ENCODE measurements around the gene ACOT13. TPM values are rescaled to one million over a fixed set of nuclear protein-coding genes. Genes with fewer than 3 reads are reported as not detected.
A peak's percentile ranks its signal among the peaks of the same experiment; 100 is the strongest.

Gene ACOT13
- total RNA-seq, 1 experiment from 2014 or later, result 31.4 TPM

GRCh38 chr6:24742216-24742738 lies 75.4 kb downstream of the ACOT13 start:
- Mint-ChIP-seq H3K4me1 (ENCODE audit: insufficient read depth, unreplicated experiment) (peaks cover 29% of the 10 kb centered on the region), H3K4me3 (ENCODE audit: unreplicated experiment) (peak overlapping the region; percentile 46), H3K27ac (ENCODE audit: low read depth, unreplicated experiment) (peak overlapping the region; percentile 74), H3K36me3 (ENCODE audit: insufficient read depth, unreplicated experiment) (no peaks in the 10 kb centered on the region), H3K9me3 (ENCODE audit: unreplicated experiment) (no peaks in the 10 kb centered on the region), H3K27me3 (ENCODE audit: insufficient read depth, unreplicated experiment) (no peaks in the 10 kb centered on the region)
- ChIA-PET POLR2A (interaction anchor here (0.6 to 6.4 kb wide), 19 partner anchors 9 to 291 kb away, joined by 3 to 145 read pairs (median 6); partner anchors contain the start of genes ACOT13, C6orf62, GMNN and TDP2), CTCF (interaction anchor here (0.6 to 1.4 kb wide), 8 partner anchors 12 to 473 kb away, joined by 3 to 7 read pairs (median 4); no protein-coding TSS in a partner anchor)
- TF ChIP-seq CTCF (IDR thresholded peaks at IDR 0.05; ENCODE audit: unreplicated experiment), result no peak
- no TSS peak for BruUV-seq (replicated peaks)
- intact Hi-C loops (cut with micrococcal nuclease), result no loop called here
- DNase-seq (ENCODE audit: unreplicated experiment), result no peak

- H3K27me3 Mint-ChIP-seq (ENCODE audit: insufficient read depth, unreplicated experiment), result no peaks in the 10 kb centered on the region
- intact Hi-C loops (cut with micrococcal nuclease), result loop anchor here (1.0 kb wide), 1 partner anchor 22 kb away; no protein-coding TSS in a partner anchor
- H3K4me1 Mint-ChIP-seq (ENCODE audit: insufficient read depth, unreplicated experiment), result peaks cover 29% of the 10 kb centered on the region
- peak overlapping the region; percentile 74 for H3K27ac Mint-ChIP-seq (ENCODE audit: low read depth, unreplicated experiment)
- ChIA-PET CTCF (interaction anchor here (0.8 to 1.4 kb wide), 8 partner anchors 10 to 162 kb away, joined by 3 to 9 read pairs (median 4); partner anchors contain the start of gene C6orf62), POLR2A (interaction anchor here (0.6 to 6.4 kb wide), 26 partner anchors 10 to 320 kb away, joined by 3 to 145 read pairs (median 4); partner anchors contain the start of genes ACOT13, C6orf62, GMNN and TDP2)
- DNase-seq (ENCODE audit: unreplicated experiment), result peak; percentile 94
- TF ChIP-seq CTCF (IDR thresholded peaks at IDR 0.05; ENCODE audit: unreplicated experiment), result no peak
- H3K4me3 Mint-ChIP-seq (ENCODE audit: unreplicated experiment), result peak overlapping the region; percentile 46
- TSS peak; percentile 87 for BruUV-seq (replicated peaks)
- H3K36me3 Mint-ChIP-seq (ENCODE audit: insufficient read depth, unreplicated experiment), result no peaks in the 10 kb centered on the region
- H3K9me3 Mint-ChIP-seq (ENCODE audit: unreplicated experiment), result no peaks in the 10 kb centered on the region
Measured at GRCh38 chr6:24743265-24743943, 76.5 kb downstream of the ACOT13 start.

GRCh38 chr6:24743944-24744335 lies 77.1 kb downstream of the ACOT13 start:
- Mint-ChIP-seq H3K27ac (ENCODE audit: low read depth, unreplicated experiment) (peak overlapping the region; percentile 74), H3K4me1 (ENCODE audit: insufficient read depth, unreplicated experiment) (peaks cover 29% of the 10 kb centered on the region), H3K4me3 (ENCODE audit: unreplicated experiment) (peak overlapping the region; percentile 46), H3K36me3 (ENCODE audit: insufficient read depth, unreplicated experiment) (no peaks in the 10 kb centered on the region), H3K9me3 (ENCODE audit: unreplicated experiment) (no peaks in the 10 kb centered on the region), H3K27me3 (ENCODE audit: insufficient read depth, unreplicated experiment) (no peaks in the 10 kb centered on the region)
- POLR2A ChIA-PET, result interaction anchor here (0.6 to 6.4 kb wide), 12 partner anchors 9 to 281 kb away, joined by 3 to 145 read pairs (median 12); partner anchors contain the start of genes C6orf62 and GMNN
- no peak for TF ChIP-seq CTCF (IDR thresholded peaks at IDR 0.05; ENCODE audit: unreplicated experiment)
- CTCF ChIA-PET, result interaction anchor here (1.0 kb wide), 1 partner anchor 25 kb away, joined by 5 read pairs; the partner anchor contains the start of gene C6orf62
- intact Hi-C loops (cut with micrococcal nuclease), result loop anchor here (1.0 kb wide), 1 partner anchor 23 kb away; no protein-coding TSS in a partner anchor
- no peak for DNase-seq (ENCODE audit: unreplicated experiment)
- BruUV-seq (replicated peaks), result no TSS peak

- no peaks in the 10 kb centered on the region for H3K27me3 Mint-ChIP-seq (ENCODE audit: insufficient read depth, unreplicated experiment)
- no peak overlapping the region for H3K4me3 Mint-ChIP-seq (ENCODE audit: unreplicated experiment)
- POLR2A ChIA-PET, result interaction anchor here (0.6 to 3.1 kb wide), 4 partner anchors 20 to 861 kb away, joined by 3 to 25 read pairs (median 4); no protein-coding TSS in a partner anchor
- CTCF ChIA-PET, result interaction anchor here (1.0 kb wide), 1 partner anchor 22 kb away, joined by 3 read pairs; no protein-coding TSS in a partner anchor
- peaks cover 29% of the 10 kb centered on the region for H3K4me1 Mint-ChIP-seq (ENCODE audit: insufficient read depth, unreplicated experiment)
- BruUV-seq (replicated peaks), result no TSS peak
- no peak for DNase-seq (ENCODE audit: unreplicated experiment)
- no peak for TF ChIP-seq CTCF (IDR thresholded peaks at IDR 0.05; ENCODE audit: unreplicated experiment)
- no peaks in the 10 kb centered on the region for H3K36me3 Mint-ChIP-seq (ENCODE audit: insufficient read depth, unreplicated experiment)
- H3K9me3 Mint-ChIP-seq (ENCODE audit: unreplicated experiment), result no peaks in the 10 kb centered on the region
- peak overlapping the region; percentile 74 for H3K27ac Mint-ChIP-seq (ENCODE audit: low read depth, unreplicated experiment)
- intact Hi-C loops (cut with micrococcal nuclease), result no loop called here
Measured at GRCh38 chr6:24744911-24745310, 78.0 kb downstream of the ACOT13 start.

Measured in MCF 10A (cell line).